A172 (cell line): ENCODE measurements around the gene RHBDL1. TPM values are rescaled to one million over a fixed set of nuclear protein-coding genes. Genes with fewer than 3 reads are reported as not detected.

Source experiments
- DNase-seq: peaks from one replicate; pipeline ENCODE4 v3.0.0-alpha.2; 2015; ENCODE audit warnings: low spot score
- total RNA-seq: library from RNA; depleted of rRNA; stranded (reverse); fragments of >200 nt; shearing (Covaris generic); gene quantifications from 2 replicates; pipeline ENCODE4 v1.2.3, GENCODE V29; 2014

The RHBDL1 gene
- total RNA-seq, 1 experiment from 2014 or later, result 2.2 TPM

- peak; percentile 92 for DNase-seq
Observed at GRCh38 chr16:636206-637080, 39.0 kb upstream of the RHBDL1 start, which contains the start of gene METTL26. METTL26 (minus strand) TSS chr16:636305; CDS start chr16:636290, 15 bp downstream.

GRCh38 chr16:637081-638018 is 38.1 kb upstream of the RHBDL1 start:
- DNase-seq, result no peak

- no peak for DNase-seq
Observed at GRCh38 chr16:638034-638543, 37.4 kb upstream of the RHBDL1 start.

- DNase-seq, result no peak
Observed at GRCh38 chr16:638836-639235, 36.6 kb upstream of the RHBDL1 start.

- no peak for DNase-seq
Observed at GRCh38 chr16:640614-641013, 34.9 kb upstream of the RHBDL1 start.

GRCh38 chr16:641326-642188 is 33.9 kb upstream of the RHBDL1 start, which contains the start of gene MCRIP2:
MCRIP2 (plus strand) TSS chr16:641828; CDS start chr16:641992, 164 bp downstream.
- peak; percentile 45 for DNase-seq

- no peak for DNase-seq
Observed at GRCh38 chr16:642189-643049, 33.1 kb upstream of the RHBDL1 start.

- no peak for DNase-seq
Observed at GRCh38 chr16:643050-643368, 32.5 kb upstream of the RHBDL1 start.

- DNase-seq, result no peak
Observed at GRCh38 chr16:644556-644955, 30.9 kb upstream of the RHBDL1 start.

- DNase-seq, result no peak
Observed at GRCh38 chr16:645852-646678, 29.4 kb upstream of the RHBDL1 start.

GRCh38 chr16:646679-647172 is 28.7 kb upstream of the RHBDL1 start:
- no peak for DNase-seq

- DNase-seq, result no peak
Observed at GRCh38 chr16:647173-647902, 28.1 kb upstream of the RHBDL1 start.

GRCh38 chr16:648071-648780 is 27.2 kb upstream of the RHBDL1 start:
- no peak for DNase-seq

- peak; percentile 79 for DNase-seq
Observed at GRCh38 chr16:648781-649589, 26.5 kb upstream of the RHBDL1 start, which contains the start of gene WDR90. WDR90 (plus strand) TSS chr16:649365; CDS start chr16:649417, 52 bp downstream.

- no peak for DNase-seq
Observed at GRCh38 chr16:649631-650030, 25.8 kb upstream of the RHBDL1 start.

GRCh38 chr16:651844-652243 is 23.6 kb upstream of the RHBDL1 start:
- peak; percentile 43 for DNase-seq
